Large intestine (tissue), 3 donors: ENCODE measurements around the gene PTPRD. TPM values are rescaled to one million over a fixed set of nuclear protein-coding genes. Genes with fewer than 3 reads are reported as not detected.
A peak's percentile ranks its signal among the peaks of the same experiment; 100 is the strongest.
"Not testable (repeated sequence)": the region's sequence is repeated elsewhere in the genome, so short reads cannot be mapped to it uniquely, and the experiment has no call there.

Experiments
- DNase-seq, 2 donors: peaks; one replicate each; pipeline versions ENCODE4 v3.0.0 to v3.0.0-alpha.2; 2013
- H3K27ac ChIP-seq: one replicate; pipeline ENCODE4 v1.5.1; 2013; ENCODE audit warnings: low read length
- H3K27me3 ChIP-seq: 2 replicates; pipeline ENCODE4 v1.6.1; 2013; ENCODE audit warnings: low read length; ENCODE audit not compliant: control insufficient read depth, insufficient read depth
- H3K36me3 ChIP-seq: 2 replicates; pipeline ENCODE4 v1.6.1; 2013; ENCODE audit warnings: low read length; ENCODE audit not compliant: control insufficient read depth, insufficient read depth
- H3K4me1 ChIP-seq: one replicate; pipeline ENCODE4 v1.6.1; 2013; ENCODE audit warnings: low read length; ENCODE audit not compliant: control insufficient read depth, insufficient read depth
- H3K4me3 ChIP-seq: one replicate; pipeline ENCODE4 v1.5.1; 2013; ENCODE audit warnings: low read length
- H3K9me3 ChIP-seq: one replicate; pipeline ENCODE4 v1.6.1; 2013; ENCODE audit warnings: mild to moderate bottlenecking, low read depth, low read length, moderate library complexity; ENCODE audit not compliant: control insufficient read depth
- WGBS: methylation state at CpG from one replicate; pipeline ENCODE4 v1.1.5; 2013; ENCODE audit warnings: low lambda C conversion rate; ENCODE audit not compliant: insufficient coverage; 5-methylcytosine and 5-hydroxymethylcytosine counted together
- polyA plus RNA-seq: library from polyadenylated mRNA; unstranded; fragments of 120-200 nt; gene quantifications from one replicate; pipeline ENCODE4 v1.2.1, GENCODE V29; 2013

The PTPRD gene
- polyA plus RNA-seq, 1 donor, result 12.0 TPM

DNA sequence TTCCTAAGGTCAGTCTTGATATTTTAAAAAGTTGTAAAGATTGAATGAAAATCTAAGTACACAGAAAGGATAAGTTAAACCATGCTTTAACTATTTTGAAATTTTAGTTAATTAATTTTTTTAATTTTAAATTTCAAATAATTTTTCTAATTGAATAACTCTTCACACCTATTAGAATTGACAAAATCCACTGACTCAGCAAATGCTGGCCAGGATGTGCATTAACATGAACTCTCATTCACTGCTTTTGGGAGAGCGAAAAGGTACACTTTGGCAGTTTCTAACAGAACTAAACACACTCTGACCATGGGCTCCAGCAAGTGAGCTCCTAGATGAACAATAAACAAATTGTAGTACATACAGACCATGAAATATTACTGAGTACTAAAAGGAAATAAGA, 209.5 kb downstream of the PTPRD start:
- WGBS, result no CpG with 5 or more reads among the region's 1 CpG
- no peaks in the 10 kb centered on the region for H3K27me3 ChIP-seq

DNA sequence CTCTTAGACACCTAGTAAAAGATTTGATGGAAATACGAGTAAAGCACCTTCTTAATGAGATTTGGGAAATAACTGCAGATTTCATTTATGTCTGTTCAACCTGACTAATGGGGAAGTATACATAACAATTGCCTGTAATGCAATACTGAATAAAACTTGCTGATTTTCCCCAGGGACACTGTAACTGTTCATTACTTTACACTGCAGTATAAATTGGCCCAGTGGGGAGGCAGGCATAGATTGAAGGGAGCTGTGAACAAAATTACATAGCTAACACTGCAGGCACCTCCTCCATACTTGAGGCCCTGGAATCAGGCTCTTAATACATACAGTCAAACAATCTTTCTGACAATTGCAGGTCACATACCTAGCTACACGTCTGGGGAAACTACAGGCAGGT, 216.2 kb downstream of the PTPRD start:
- Histone ChIP-seq H3K36me3 (no peaks in the 10 kb centered on the region), H3K4me3 (no peak overlapping the region), H3K9me3 (no peaks in the 10 kb centered on the region), H3K27ac (no peak overlapping the region), H3K4me1 (no peaks in the 10 kb centered on the region), H3K27me3 (no peaks in the 10 kb centered on the region)
- DNase-seq, result no peak
- WGBS, result 38% methylated on average over 1 of the region's 2 CpGs

More for the DNA sequence above, 209.5 kb downstream of the PTPRD start:
- no peaks in the 10 kb centered on the region for H3K36me3 ChIP-seq
- no peaks in the 10 kb centered on the region for H3K4me1 ChIP-seq
- no peak for DNase-seq
- no peak overlapping the region for H3K4me3 ChIP-seq
- H3K27ac ChIP-seq, result no peak overlapping the region
- no peaks in the 10 kb centered on the region for H3K9me3 ChIP-seq

DNA sequence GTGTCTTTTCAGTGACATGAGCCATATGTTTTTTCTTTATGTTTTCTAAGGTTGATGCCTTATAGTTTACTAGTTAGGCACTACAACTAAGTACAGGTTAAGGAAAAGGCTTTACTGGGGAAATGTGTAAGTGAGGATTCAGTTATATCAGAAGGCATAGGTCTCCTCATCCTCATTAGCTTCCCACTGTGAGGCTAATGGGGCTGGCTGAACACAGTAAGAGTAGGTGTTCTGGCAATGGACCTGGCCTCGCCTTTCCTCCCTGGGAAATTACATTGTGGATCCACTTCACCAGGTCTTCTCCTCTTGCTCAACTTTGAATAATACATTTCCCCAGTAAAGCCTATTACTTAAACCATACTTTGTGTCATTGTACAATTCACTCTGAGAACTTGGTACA, 225.5 kb downstream of the PTPRD start:
- H3K4me3 ChIP-seq, result no peak overlapping the region
- H3K9me3 ChIP-seq, result no peaks in the 10 kb centered on the region
- no peak overlapping the region for H3K27ac ChIP-seq
- no peaks in the 10 kb centered on the region for H3K36me3 ChIP-seq
- no peaks in the 10 kb centered on the region for H3K27me3 ChIP-seq
- no peak for DNase-seq
- H3K4me1 ChIP-seq, result no peaks in the 10 kb centered on the region
- no CpG with 5 or more reads among the region's 1 CpG for WGBS

DNA sequence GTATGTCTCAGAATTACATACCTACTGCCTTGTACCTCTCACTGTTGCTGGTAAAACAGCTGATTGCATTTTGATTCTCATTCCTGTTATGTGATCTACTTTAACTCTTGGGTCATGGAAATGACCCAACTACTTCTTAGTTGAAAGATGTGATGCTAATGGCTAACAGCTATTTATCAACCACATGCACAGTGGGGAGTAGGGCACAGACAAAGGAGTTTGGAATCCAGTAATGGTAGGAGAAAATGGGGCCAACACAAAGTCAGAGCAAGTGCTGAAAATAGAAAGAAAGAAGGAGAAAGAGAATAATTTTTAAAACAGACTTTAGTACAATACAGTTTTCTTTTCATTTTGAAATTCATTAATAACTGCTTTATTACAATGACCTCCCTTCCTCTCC, 241.0 kb downstream of the PTPRD start:
- Histone ChIP-seq H3K36me3 (no peaks in the 10 kb centered on the region), H3K9me3 (no peaks in the 10 kb centered on the region), H3K27me3 (no peaks in the 10 kb centered on the region), H3K4me3 (no peak overlapping the region), H3K27ac (no peak overlapping the region), H3K4me1 (no peaks in the 10 kb centered on the region)
- DNase-seq, result no peak

DNA sequence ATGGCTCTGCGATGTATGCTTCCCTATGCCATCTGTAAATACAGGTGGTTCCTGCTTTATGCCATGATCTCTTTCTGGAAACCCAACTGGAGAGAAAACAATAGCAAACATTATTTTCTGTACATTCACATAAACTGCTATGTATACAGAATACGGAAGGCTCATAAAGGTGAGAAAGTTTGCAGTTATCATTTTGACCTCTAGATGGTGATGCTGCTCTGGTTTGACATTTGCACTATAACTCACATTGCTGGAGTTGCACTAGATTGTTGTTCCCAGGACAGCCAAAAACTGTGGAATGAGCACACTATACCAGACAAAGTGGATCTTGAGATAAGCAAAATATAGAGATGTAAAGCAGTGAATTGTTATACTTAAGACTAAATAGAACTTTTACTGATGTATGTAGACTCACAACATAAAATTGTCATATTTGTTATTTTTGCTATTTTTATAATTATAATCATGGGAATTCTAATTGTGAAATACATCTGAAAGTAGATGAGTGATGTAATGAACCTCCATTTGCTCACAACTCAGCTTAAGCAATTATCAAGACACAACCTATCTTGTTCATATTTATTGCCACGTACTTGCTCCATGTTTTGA, 246.5 kb downstream of the PTPRD start:
- Histone ChIP-seq H3K27ac (no peak overlapping the region), H3K27me3 (no peaks in the 10 kb centered on the region), H3K4me3 (no peak overlapping the region), H3K9me3 (no peaks in the 10 kb centered on the region), H3K36me3 (no peaks in the 10 kb centered on the region), H3K4me1 (no peaks in the 10 kb centered on the region)
- no CpG with 5 or more reads among the region's 3 CpGs for WGBS
- DNase-seq, result peak; percentile 9 to 13

DNA sequence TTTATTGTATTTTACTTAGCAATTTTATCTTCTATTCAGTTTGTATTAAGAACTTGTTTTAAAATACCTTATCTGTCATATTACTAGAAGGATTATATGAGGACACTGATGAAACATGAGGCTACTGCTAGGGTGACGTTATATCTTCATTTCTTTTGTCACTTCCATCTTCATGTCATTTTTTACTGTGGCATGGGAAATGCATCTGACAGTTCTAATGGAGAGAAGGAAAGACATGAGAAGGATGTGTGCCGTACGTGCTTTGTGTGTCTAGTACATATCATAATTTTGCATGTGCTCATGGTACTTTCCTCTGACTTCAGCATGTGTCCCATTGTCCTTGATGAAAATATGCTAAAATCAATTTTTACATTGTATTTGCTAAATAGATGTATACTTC, 258.2 kb downstream of the PTPRD start:
- Histone ChIP-seq H3K36me3 (no peaks in the 10 kb centered on the region), H3K9me3 (no peaks in the 10 kb centered on the region), H3K4me3 (no peak overlapping the region), H3K4me1 (no peaks in the 10 kb centered on the region), H3K27ac (no peak overlapping the region), H3K27me3 (no peaks in the 10 kb centered on the region)
- WGBS, result 83% methylated on average over 1 of the region's 3 CpGs
- no peak for DNase-seq

DNA sequence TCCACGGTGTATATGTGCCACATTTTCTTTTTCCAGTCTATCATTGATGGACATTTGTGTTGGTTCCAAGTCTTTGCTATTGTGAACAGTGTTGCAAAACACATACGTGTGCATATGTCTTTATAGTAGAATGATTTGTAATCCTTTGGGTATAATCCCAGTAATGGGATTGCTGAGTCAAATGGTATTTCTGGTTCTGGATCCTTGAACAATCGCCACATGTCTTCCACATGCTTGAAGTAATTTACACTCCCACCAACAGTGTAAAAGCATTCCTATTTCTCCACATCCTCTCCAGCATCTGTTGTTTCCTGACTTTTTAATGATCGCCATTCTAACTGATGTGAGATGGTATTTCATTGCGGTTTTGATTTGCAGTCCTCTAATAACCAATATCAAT, 267.2 kb downstream of the PTPRD start:
- not testable (repeated sequence) for H3K36me3 ChIP-seq, H3K9me3 ChIP-seq, H3K27ac ChIP-seq, H3K4me1 ChIP-seq, H3K4me3 ChIP-seq, H3K27me3 ChIP-seq, DNase-seq
- WGBS, result 77% methylated on average over 3 of the region's 5 CpGs

DNA sequence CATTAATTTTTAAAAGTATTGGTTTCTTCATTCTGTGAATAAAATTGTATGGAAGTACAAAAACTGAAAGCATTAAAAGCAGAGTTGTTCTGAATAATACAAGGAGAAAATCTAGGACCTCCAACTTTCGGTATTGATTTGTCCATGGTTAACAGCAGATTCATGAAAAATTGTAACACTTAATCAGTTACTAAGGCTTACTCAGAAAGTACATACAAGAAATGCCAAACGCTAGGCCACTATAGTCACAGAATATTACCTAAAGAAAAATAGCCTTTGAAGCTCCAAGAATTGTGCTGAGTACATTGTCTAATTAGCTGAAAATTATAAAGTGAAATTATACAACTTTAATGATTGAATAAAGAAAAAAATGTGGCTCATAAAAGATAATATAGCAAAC, 271.7 kb downstream of the PTPRD start:
- DNase-seq, result no peak
- no peak overlapping the region for H3K27ac ChIP-seq
- WGBS, result 88% methylated on average over 1 of the region's 2 CpGs
- no peaks in the 10 kb centered on the region for H3K9me3 ChIP-seq
- H3K4me3 ChIP-seq, result no peak overlapping the region
- H3K27me3 ChIP-seq, result no peaks in the 10 kb centered on the region
- H3K36me3 ChIP-seq, result no peaks in the 10 kb centered on the region
- H3K4me1 ChIP-seq, result no peaks in the 10 kb centered on the region

DNA sequence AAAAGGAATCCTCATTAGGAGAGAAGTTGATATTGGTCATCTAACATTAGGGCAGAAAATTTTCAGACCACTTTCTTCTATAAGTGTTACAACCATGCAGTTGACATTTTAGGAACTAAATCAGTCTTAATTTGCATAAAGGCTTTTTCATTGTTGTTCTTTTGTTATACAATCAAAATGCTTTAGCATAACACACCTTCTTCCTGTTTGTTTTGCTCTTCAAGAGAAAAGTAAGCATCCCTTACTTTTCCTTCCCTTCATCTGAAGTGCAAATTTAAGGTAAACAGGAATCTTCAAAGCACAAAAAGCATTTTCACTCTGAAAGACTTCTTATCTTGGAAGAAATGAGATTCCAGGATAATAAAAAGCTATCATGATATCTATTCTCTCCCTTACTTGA, 273.6 kb downstream of the PTPRD start:
- Histone ChIP-seq H3K27ac (no peak overlapping the region), H3K36me3 (no peaks in the 10 kb centered on the region), H3K4me3 (no peak overlapping the region), H3K27me3 (no peaks in the 10 kb centered on the region), H3K9me3 (no peaks in the 10 kb centered on the region), H3K4me1 (no peaks in the 10 kb centered on the region)
- no peak for DNase-seq

DNA sequence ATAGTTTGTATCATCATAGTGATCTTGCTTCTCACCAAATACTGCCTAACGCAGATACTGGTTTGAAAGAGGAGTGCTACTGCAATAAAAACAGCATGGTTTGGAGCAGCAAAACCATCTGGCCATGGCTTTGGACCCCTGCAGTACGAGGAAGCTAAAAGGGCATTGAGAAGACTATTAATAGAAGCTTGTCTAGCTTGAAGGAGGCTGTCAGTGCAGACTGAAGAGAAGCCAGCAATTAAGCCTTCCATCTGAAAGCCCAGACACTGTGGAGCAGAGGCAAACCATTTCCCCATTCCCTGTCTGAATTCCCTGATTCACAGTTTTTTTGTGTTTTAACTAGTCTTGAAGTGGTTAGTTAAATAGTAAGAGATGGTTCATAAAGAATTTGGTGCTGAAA, 281.6 kb downstream of the PTPRD start:
- no peaks in the 10 kb centered on the region for H3K4me1 ChIP-seq
- no peak overlapping the region for H3K4me3 ChIP-seq
- no peaks in the 10 kb centered on the region for H3K9me3 ChIP-seq
- no peaks in the 10 kb centered on the region for H3K36me3 ChIP-seq
- no peak for DNase-seq
- no peak overlapping the region for H3K27ac ChIP-seq
- no peaks in the 10 kb centered on the region for H3K27me3 ChIP-seq
- WGBS, result 100% methylated on average over 1 of the region's 2 CpGs

DNA sequence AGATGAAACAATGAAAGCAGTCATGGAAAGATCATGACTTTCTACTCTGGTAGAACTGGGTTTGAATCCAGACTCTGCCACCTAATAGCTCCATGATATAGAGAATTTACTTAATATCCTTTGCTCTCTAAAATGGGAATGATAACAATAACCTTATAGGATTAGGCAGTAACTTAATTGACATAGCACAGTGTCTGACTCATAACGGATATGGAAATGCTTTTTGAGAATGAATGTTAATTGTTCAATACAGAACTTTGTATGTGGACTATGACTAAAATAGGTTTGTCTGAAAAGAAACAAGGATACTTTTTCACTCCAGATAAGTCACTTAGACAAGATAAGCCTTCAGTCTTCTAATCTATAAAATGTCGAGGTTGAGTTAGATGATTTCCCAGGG, 330.7 kb downstream of the PTPRD start:
- Histone ChIP-seq H3K4me1 (no peaks in the 10 kb centered on the region), H3K27ac (no peak overlapping the region), H3K4me3 (no peak overlapping the region), H3K36me3 (no peaks in the 10 kb centered on the region), H3K27me3 (no peaks in the 10 kb centered on the region), H3K9me3 (no peaks in the 10 kb centered on the region)
- 100% methylated on average over 1 of the region's 2 CpGs for WGBS
- no peak for DNase-seq
